Osteocyte (in vitro differentiated cells): ENCODE measurements around the gene CRTC3. TPM values are rescaled to one million over a fixed set of nuclear protein-coding genes. Genes with fewer than 3 reads are reported as not detected.
"Not testable (repeated sequence)": the region's sequence is repeated elsewhere in the genome, so short reads cannot be mapped to it uniquely, and the experiment has no call there.

Experiments
- DNase-seq: peaks from one replicate; pipeline ENCODE4 v3.0.0; 2021; ENCODE audit warnings: mixed read lengths; ENCODE audit not compliant: unreplicated experiment; ENCODE audit errors: extremely low spot score
- H3K27ac Mint-ChIP-seq: one replicate; pipeline ENCODE4 v1.8.0; 2021; ENCODE audit warnings: mild to moderate bottlenecking, mixed read lengths; ENCODE audit not compliant: unreplicated experiment
- H3K27me3 Mint-ChIP-seq: one replicate; pipeline ENCODE4 v1.8.0; 2021; ENCODE audit warnings: mixed read lengths; ENCODE audit not compliant: unreplicated experiment
- H3K36me3 Mint-ChIP-seq: one replicate; pipeline ENCODE4 v1.8.0; 2021; ENCODE audit warnings: mixed read lengths; ENCODE audit not compliant: unreplicated experiment
- H3K4me1 Mint-ChIP-seq: one replicate; pipeline ENCODE4 v1.8.0; 2021; ENCODE audit warnings: mixed read lengths; ENCODE audit not compliant: unreplicated experiment
- H3K4me3 Mint-ChIP-seq: one replicate; pipeline ENCODE4 v1.8.0; 2021; ENCODE audit warnings: mild to moderate bottlenecking, moderate library complexity, mixed read lengths; ENCODE audit not compliant: unreplicated experiment
- H3K9me3 Mint-ChIP-seq: one replicate; pipeline ENCODE4 v1.8.0; 2021; ENCODE audit warnings: mixed read lengths; ENCODE audit not compliant: unreplicated experiment
- total RNA-seq: library from RNA; stranded (reverse); gene quantifications from 2 replicates; pipeline ENCODE4 v1.2.1, GENCODE V29; 2021
- TF ChIP-seq, protein P1 (sequence below): fragments of 200-600 bp; sonication (generic); IDR thresholded peaks from 2 replicates; pipeline ENCODE4 v1.5.0; 2021; ENCODE audit warnings: antibody characterized with exemption, mild to moderate bottlenecking, moderate library complexity

The CRTC3 gene
- total RNA-seq, 1 donor from 2014 or later: 48.6 TPM

GRCh38 chr15:90671216-90671615 lies 141.5 kb downstream of the CRTC3 start:
- peaks cover 9% of the 10 kb centered on the region for H3K27me3 Mint-ChIP-seq
- H3K27ac Mint-ChIP-seq: no peak overlapping the region
- no peak for DNase-seq
- H3K4me1 Mint-ChIP-seq: peaks cover 12% of the 10 kb centered on the region
- H3K9me3 Mint-ChIP-seq: no peaks in the 10 kb centered on the region
- TF ChIP-seq, protein P1, sequence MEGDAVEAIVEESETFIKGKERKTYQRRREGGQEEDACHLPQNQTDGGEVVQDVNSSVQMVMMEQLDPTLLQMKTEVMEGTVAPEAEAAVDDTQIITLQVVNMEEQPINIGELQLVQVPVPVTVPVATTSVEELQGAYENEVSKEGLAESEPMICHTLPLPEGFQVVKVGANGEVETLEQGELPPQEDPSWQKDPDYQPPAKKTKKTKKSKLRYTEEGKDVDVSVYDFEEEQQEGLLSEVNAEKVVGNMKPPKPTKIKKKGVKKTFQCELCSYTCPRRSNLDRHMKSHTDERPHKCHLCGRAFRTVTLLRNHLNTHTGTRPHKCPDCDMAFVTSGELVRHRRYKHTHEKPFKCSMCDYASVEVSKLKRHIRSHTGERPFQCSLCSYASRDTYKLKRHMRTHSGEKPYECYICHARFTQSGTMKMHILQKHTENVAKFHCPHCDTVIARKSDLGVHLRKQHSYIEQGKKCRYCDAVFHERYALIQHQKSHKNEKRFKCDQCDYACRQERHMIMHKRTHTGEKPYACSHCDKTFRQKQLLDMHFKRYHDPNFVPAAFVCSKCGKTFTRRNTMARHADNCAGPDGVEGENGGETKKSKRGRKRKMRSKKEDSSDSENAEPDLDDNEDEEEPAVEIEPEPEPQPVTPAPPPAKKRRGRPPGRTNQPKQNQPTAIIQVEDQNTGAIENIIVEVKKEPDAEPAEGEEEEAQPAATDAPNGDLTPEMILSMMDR: no peak
- no peak overlapping the region for H3K4me3 Mint-ChIP-seq
- H3K36me3 Mint-ChIP-seq: no peaks in the 10 kb centered on the region

GRCh38 chr15:90673357-90673756 lies 143.6 kb downstream of the CRTC3 start:
- H3K4me3 Mint-ChIP-seq, H3K27me3 Mint-ChIP-seq, DNase-seq, H3K27ac Mint-ChIP-seq, H3K36me3 Mint-ChIP-seq, H3K9me3 Mint-ChIP-seq, H3K4me1 Mint-ChIP-seq: not testable (repeated sequence)

- Mint-ChIP-seq H3K9me3 (no peaks in the 10 kb centered on the region), H3K27ac (no peak overlapping the region), H3K36me3 (peaks cover 2% of the 10 kb centered on the region), H3K4me1 (peaks cover 7% of the 10 kb centered on the region), H3K4me3 (no peak overlapping the region), H3K27me3 (peaks cover 5% of the 10 kb centered on the region)
- TF ChIP-seq, protein P1: no peak
- DNase-seq: no peak
Observed at GRCh38 chr15:90674476-90674875, 144.8 kb downstream of the CRTC3 start.

- no peak for DNase-seq
- TF ChIP-seq, protein P1: no peak
- H3K27me3 Mint-ChIP-seq: peaks cover 5% of the 10 kb centered on the region
- H3K9me3 Mint-ChIP-seq: no peaks in the 10 kb centered on the region
- no peak overlapping the region for H3K27ac Mint-ChIP-seq
- H3K4me3 Mint-ChIP-seq: no peak overlapping the region
- peaks cover 15% of the 10 kb centered on the region for H3K4me1 Mint-ChIP-seq
- peaks cover 2% of the 10 kb centered on the region for H3K36me3 Mint-ChIP-seq
Observed at GRCh38 chr15:90675464-90675863, 145.7 kb downstream of the CRTC3 start.

DNA sequence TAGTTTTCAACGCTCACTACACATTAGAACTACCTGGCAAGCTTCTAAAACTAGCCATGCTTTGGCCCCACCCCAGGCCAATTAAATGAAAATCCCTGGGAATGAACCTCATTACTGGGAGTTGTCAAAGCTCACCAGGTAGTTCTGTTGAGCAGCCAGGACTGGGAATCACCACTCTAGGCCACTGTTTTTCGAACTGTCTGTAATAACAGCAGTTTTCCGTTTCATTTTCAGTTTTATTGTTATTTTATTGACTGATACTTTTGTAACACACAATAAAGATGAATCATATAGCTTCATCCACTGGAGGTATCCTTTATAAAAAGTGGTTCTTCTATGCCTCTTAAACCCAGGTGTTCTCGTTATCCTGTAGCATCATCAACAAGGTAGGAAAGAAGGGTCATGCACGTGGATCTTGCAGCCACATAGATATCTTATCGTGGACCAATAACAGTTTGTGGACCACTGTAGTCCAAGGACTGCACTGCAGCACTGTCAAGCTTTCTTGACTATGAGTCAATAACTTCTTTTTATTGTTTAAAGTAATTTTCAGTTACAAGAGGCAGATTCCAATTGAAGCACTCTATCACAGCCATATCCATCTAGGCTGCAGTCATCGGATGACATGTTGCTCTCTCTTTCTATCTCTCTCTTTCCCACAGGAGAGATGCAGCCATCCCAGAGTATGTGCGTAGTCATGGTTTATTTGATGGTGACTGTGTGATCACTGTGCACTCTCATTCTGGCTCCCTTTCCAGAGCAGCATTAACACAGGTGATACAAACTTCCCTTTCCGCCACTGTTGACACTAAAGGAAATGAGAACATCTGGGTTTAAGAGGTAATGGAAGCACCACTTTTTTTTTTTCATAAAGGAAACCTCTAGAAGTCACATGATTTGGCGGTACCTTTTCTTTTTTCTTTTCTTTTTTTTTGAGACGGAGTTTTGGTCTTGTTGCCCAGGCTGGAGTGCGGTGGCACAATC lies 148.4 kb downstream of the CRTC3 start:
- H3K36me3 Mint-ChIP-seq: peaks cover 2% of the 10 kb centered on the region
- DNase-seq: no peak
- H3K27me3 Mint-ChIP-seq: peaks cover 5% of the 10 kb centered on the region

More for the DNA sequence above, 148.4 kb downstream of the CRTC3 start:
- no peaks in the 10 kb centered on the region for H3K9me3 Mint-ChIP-seq
- H3K4me3 Mint-ChIP-seq: no peak overlapping the region
- H3K4me1 Mint-ChIP-seq: peaks cover 29% of the 10 kb centered on the region
- H3K27ac Mint-ChIP-seq: no peak overlapping the region
- TF ChIP-seq, protein P1: no peak
